Esophagus muscularis mucosa (tissue), 4 donors: Measurements from ENCODE around the gene PRKCE. TPM values are rescaled to one million over a fixed set of nuclear protein-coding genes. Genes with fewer than 3 reads are reported as not detected.

Source experiments
- DNase-seq: peaks from one replicate; pipeline ENCODE4 v3.0.0-alpha.2; 2017; ENCODE audit errors: extremely low spot score
- H3K27ac ChIP-seq, 4 donors: fragments of 200-600 bp; sonication (generic); replicated peaks in 1 of 4; 1 replicate in 3 of 4; 2 replicates in 1 of 4; pipeline ENCODE4 v1.5.1; 2016 to 2019; ENCODE audit warnings: mild to moderate bottlenecking in 1 of 4
- H3K27me3 ChIP-seq, 4 donors: fragments of 200-600 bp; sonication (generic); one replicate each; pipeline versions ENCODE4 v1.5.1 to v1.6.0; 2016 to 2019
- H3K36me3 ChIP-seq, 4 donors: fragments of 200-600 bp; sonication (generic); one replicate each; pipeline ENCODE4 v1.5.1; 2016 to 2019
- H3K4me1 ChIP-seq, 4 donors: fragments of 200-600 bp; sonication (generic); one replicate each; pipeline ENCODE4 v1.5.1; 2016 to 2019
- H3K4me3 ChIP-seq, 4 donors: fragments of 200-600 bp; sonication (generic); 1 replicate in 2 of 4; 2 replicates in 2 of 4; pipeline ENCODE4 v1.5.1; 2016 to 2019; ENCODE audit warnings: mild to moderate bottlenecking in 4 of 4, moderate library complexity in 1 of 4
- H3K9me3 ChIP-seq, 4 donors: fragments of 200-600 bp; sonication (generic); 1 replicate in 3 of 4; 2 replicates in 1 of 4; pipeline ENCODE4 v1.5.1; 2016 to 2019
- EP300 ChIP-seq: sonication (generic); formaldehyde crosslinking; IDR thresholded peaks from one replicate; pipeline ENCODE4 v1.6.1; 2017; ENCODE audit warnings: antibody characterized with exemption
- POLR2A ChIP-seq: fragments of 450-650 bp; IDR thresholded peaks from one replicate; pipeline ENCODE4 v1.6.1; 2017; ENCODE audit warnings: antibody characterized with exemption, moderate library complexity, mild to moderate bottlenecking, low read depth
- POLR2AphosphoS5 ChIP-seq, 2 donors: sonication (generic); formaldehyde crosslinking; IDR thresholded peaks; one replicate each; pipeline ENCODE4 v1.6.1; 2017; ENCODE audit warnings: antibody characterized with exemption in 2 of 2
- WGBS: methylation state at CpG from one replicate; pipeline ENCODE4 v1.1.5; 2018; 5-methylcytosine and 5-hydroxymethylcytosine counted together
- intact Hi-C: fragments of 100-400 bp; cut with DNase I; formaldehyde crosslinking; loops from one replicate; pipeline ENCODE4 v1.15.1; 2023
- total RNA-seq, 4 donors: library from RNA; depleted of rRNA; stranded (reverse); fragments of >200 nt; gene quantifications; one replicate each; pipeline versions ENCODE4 v1.1.0 to v1.2.1, GENCODE V29; 2016
- TF ChIP-seq, protein P1 (sequence below), 3 experiments: fragments of 200-600 bp in 2 of 3; fragments of 450-650 bp in 1 of 3; sonication (generic) in 2 of 3; IDR thresholded peaks; one replicate each; pipeline ENCODE4 v1.5.1; 2017 to 2019; ENCODE audit warnings: antibody characterized with exemption in 3 of 3, mild to moderate bottlenecking in 2 of 3, moderate library complexity in 1 of 3

Gene PRKCE
- total RNA-seq, 4 donors from 2014 or later, result 11.6 to 21.1 (median 13.0) TPM

DNA sequence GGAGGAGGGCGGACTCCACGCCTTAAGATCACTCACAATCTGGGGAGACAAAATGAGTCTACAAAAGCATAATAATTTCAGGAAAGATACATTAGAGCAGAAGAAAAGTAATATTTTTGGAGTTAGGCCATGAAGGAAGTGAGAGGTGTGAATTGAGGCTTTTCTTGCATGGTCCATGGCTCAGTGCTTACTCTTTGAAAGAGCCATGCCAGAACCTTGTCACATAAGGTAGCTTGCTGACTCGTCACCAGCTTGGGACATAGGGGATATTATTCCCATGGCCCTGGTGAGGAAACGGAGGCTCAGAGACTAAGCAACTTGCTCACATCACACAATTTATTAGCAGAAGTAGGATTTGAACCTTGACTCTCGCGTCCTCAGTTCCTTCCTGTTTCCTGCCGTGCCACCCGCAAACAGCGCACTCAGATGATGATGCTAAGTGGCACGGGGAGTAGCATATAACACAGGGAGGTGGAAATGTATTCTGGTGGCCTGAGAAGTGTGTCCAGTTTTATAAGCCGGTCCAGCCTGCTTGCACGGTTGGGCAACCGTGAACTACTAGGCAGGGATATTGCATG lies 333.5 kb downstream of the PRKCE start:
- intact Hi-C loops, result no loop called here
- H3K9me3 ChIP-seq, result no peaks in the 10 kb centered on the region
- TF ChIP-seq EP300, result no peak
- no peak for TF ChIP-seq POLR2A
- no peak for TF ChIP-seq POLR2AphosphoS5 (IDR thresholded peaks at IDR 0.05)
- TF ChIP-seq, protein P1, sequence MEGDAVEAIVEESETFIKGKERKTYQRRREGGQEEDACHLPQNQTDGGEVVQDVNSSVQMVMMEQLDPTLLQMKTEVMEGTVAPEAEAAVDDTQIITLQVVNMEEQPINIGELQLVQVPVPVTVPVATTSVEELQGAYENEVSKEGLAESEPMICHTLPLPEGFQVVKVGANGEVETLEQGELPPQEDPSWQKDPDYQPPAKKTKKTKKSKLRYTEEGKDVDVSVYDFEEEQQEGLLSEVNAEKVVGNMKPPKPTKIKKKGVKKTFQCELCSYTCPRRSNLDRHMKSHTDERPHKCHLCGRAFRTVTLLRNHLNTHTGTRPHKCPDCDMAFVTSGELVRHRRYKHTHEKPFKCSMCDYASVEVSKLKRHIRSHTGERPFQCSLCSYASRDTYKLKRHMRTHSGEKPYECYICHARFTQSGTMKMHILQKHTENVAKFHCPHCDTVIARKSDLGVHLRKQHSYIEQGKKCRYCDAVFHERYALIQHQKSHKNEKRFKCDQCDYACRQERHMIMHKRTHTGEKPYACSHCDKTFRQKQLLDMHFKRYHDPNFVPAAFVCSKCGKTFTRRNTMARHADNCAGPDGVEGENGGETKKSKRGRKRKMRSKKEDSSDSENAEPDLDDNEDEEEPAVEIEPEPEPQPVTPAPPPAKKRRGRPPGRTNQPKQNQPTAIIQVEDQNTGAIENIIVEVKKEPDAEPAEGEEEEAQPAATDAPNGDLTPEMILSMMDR (IDR thresholded peaks at IDR 0.05), result no peak
- 84% methylated on average over 13 of the region's 13 CpGs for WGBS
- peaks cover 4 to 66% (median 25%) of the 10 kb centered on the region in 4 donors for H3K36me3 ChIP-seq
- peaks cover 6 to 19% (median 18%) of the 10 kb centered on the region in 4 donors for H3K4me1 ChIP-seq
- H3K27me3 ChIP-seq, result no peaks in the 10 kb centered on the region
- H3K4me3 ChIP-seq, result no peak overlapping the region
- peak; percentile 37 for DNase-seq
- no peak overlapping the region for H3K27ac ChIP-seq

DNA sequence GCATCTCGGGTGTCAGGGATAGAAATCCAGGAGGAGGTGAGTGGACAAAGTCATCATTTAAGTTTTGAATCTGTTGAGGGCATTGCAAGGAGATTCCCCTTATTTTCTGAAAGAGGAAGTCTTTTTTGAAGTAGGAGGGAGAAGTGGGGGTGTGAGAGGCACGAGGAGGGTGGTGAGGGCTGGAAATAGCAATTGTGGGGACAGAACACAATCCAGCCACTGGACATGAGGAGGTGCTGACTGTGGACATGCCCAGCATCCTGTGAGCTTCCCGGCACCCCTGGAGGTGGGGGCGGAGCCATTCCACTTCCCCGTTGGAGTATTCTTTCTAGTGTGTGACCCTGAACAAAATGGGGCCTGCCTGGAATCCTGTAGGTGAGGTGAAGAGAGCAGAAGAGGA lies 335.0 kb downstream of the PRKCE start:
- no peak overlapping the region for H3K27ac ChIP-seq
- TF ChIP-seq POLR2A, result no peak
- TF ChIP-seq, protein P1 (IDR thresholded peaks at IDR 0.05), result no peak
- TF ChIP-seq POLR2AphosphoS5 (IDR thresholded peaks at IDR 0.05), result no peak
- no peak for TF ChIP-seq EP300
- H3K9me3 ChIP-seq, result no peaks in the 10 kb centered on the region
- WGBS, result 59% methylated on average over 5 of the region's 5 CpGs
- peaks cover 0 to 55% (median 22%) of the 10 kb centered on the region in 4 donors for H3K36me3 ChIP-seq
- intact Hi-C loops, result no loop called here
- peak; percentile 93 for DNase-seq
- H3K4me1 ChIP-seq, result peaks cover 6 to 21% (median 20%) of the 10 kb centered on the region in 4 donors
- no peaks in the 10 kb centered on the region for H3K27me3 ChIP-seq
- no peak overlapping the region for H3K4me3 ChIP-seq

DNA sequence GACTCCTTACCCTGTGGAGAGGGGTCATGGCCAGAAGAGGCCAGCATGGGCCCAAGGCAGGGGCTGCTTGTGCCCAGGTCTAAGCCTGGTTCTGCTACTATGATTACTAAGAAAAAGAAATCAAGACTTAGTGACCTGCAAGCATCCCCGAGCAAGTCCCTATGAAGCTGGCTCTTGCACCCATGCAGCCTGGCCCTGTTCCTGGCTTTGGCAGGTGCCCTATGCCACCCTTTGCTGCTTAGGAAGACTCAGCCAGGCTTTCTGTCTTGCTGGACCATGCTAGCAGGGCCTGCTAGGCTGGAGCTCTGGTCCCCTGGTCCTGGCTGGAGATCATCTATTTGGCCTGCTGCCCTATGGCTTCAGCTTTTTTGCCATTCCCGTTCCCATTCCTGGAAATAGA lies 336.4 kb downstream of the PRKCE start:
- Histone ChIP-seq H3K4me3 (no peak overlapping the region), H3K9me3 (no peaks in the 10 kb centered on the region), H3K4me1 (peaks cover 17 to 35% (median 33%) of the 10 kb centered on the region in 4 donors), H3K27me3 (no peaks in the 10 kb centered on the region), H3K27ac (no peak overlapping the region), H3K36me3 (peaks cover 0 to 44% (median 13%) of the 10 kb centered on the region in 4 donors)
- 82% methylated on average over 2 of the region's 2 CpGs for WGBS
- DNase-seq, result peak; percentile 53
- intact Hi-C loops, result no loop called here
- no peak for TF ChIP-seq POLR2A
- TF ChIP-seq POLR2AphosphoS5 (IDR thresholded peaks at IDR 0.05), result no peak

DNA sequence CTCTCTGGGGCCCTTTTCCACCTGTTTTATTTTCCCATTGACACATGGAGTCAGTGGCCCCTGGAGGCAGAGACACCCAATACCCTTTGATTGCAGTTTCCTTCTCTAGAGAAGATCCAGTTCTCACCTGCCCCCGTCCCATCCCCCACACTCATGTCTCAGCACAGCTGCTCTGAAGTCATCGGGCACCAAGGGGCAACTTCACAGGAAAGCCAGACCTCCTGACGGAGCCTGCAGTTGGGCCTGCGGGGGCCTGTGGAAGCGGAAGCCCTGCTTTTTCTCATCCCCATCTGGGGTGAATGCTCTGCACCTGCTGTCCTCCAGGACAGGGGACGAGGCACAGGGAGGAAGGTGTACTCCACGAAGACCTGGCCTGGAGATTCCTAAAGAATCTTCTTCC lies 337.4 kb downstream of the PRKCE start:
- no peak for TF ChIP-seq EP300
- TF ChIP-seq, protein P1 (IDR thresholded peaks at IDR 0.05), result no peak
- TF ChIP-seq POLR2AphosphoS5 (IDR thresholded peaks at IDR 0.05), result no peak
- TF ChIP-seq POLR2A, result no peak
- Histone ChIP-seq H3K9me3 (no peaks in the 10 kb centered on the region), H3K27ac (peak overlapping the region in 1 of 4 donors; percentile 43), H3K27me3 (no peaks in the 10 kb centered on the region), H3K36me3 (peaks cover 0 to 36% (median 9%) of the 10 kb centered on the region in 4 donors), H3K4me3 (no peak overlapping the region), H3K4me1 (peaks cover 25 to 45% (median 43%) of the 10 kb centered on the region in 4 donors)
- DNase-seq, result peak; percentile 74
- intact Hi-C loops, result no loop called here
- 95% methylated on average over 7 of the region's 7 CpGs for WGBS

DNA sequence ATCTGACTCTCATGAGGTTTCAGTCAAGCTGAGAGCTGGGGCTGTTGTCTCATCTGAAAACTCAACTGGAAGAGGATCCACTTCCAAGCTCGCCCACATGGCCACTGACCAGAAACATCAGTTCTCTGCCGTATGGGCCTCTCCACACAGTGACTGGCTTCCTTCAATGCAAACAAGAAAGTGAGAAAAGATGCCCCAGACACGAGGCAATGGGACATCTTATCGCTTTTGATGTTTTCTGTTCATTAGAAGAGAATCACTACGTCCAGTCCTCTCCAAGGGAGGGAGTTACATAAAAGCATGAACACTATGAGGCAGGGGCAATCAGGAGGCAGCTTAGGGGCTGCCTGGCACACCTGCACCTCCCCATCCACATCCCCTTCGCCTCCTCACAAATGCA lies 338.7 kb downstream of the PRKCE start:
- Histone ChIP-seq H3K9me3 (no peaks in the 10 kb centered on the region), H3K27ac (no peak overlapping the region), H3K27me3 (no peaks in the 10 kb centered on the region), H3K4me1 (peaks cover 25 to 50% (median 45%) of the 10 kb centered on the region in 4 donors), H3K36me3 (peaks cover 0 to 26% (median 5%) of the 10 kb centered on the region in 4 donors), H3K4me3 (no peak overlapping the region)
- intact Hi-C loops, result loop anchor here (5.0 to 10.0 kb wide), 2 partner anchors 305 to 377 kb away; partner anchors contain the start of gene EPAS1
- TF ChIP-seq EP300 (no peak), POLR2A (no peak)
- TF ChIP-seq, protein P1 (IDR thresholded peaks at IDR 0.05), result no peak
- peak; percentile 83 for DNase-seq
- 87% methylated on average over 6 of the region's 6 CpGs for WGBS
